Ishikawa (cell line): ENCODE measurements around the gene NBPF4.

Experiments
- EP300 ChIP-seq: IDR thresholded peaks from 2 replicates; pipeline ENCODE4 v1.6.1; 2012; ENCODE audit warnings: borderline replicate concordance
- FOXM1 ChIP-seq: IDR thresholded peaks from 2 replicates; pipeline ENCODE4 v1.6.1; 2012; ENCODE audit warnings: low read depth, borderline replicate concordance
- TAF1 ChIP-seq: IDR thresholded peaks from 2 replicates; pipeline ENCODE4 v1.6.1; 2012; ENCODE audit warnings: low read depth, mild to moderate bottlenecking
- TF ChIP-seq, protein P1 (sequence below): IDR thresholded peaks from 2 replicates; pipeline ENCODE4 v1.6.1; 2012
- TF ChIP-seq, protein P2 (sequence below): IDR thresholded peaks from 2 replicates; pipeline ENCODE4 v1.6.1; 2012; ENCODE audit warnings: low read depth, mild to moderate bottlenecking

DNA sequence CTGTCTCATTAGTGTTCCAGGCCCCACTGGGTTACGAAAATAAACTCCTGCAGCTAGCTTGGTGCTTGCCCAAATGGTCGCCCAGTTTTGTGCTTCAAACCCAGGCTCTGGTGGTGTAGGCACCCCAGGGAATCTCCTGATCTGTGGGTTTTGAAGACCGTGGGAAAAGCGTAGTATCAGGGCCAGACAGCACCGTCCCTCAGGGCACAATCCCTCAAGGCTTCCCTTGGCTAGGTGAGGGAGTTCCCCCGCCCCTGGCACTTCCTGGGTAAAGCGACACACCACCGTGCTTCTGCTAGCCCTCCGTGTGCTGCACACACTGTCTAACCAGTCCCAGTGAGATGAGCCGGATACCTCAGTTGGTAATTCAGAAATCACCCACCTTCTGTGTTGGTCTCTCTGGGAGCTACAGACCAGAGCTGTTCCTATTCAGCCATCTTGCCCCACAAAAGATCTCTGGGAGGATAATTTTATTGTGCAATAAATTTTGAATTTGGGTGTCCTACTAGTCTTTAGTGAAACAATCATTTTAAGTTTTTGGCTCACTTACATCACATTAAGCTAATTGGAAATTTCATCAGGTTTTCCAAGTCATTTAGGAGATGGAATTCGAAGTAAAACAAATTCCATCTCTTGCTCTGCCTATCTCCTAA lies 34.3 kb downstream of the NBPF4 start:
- TF ChIP-seq, protein P1, sequence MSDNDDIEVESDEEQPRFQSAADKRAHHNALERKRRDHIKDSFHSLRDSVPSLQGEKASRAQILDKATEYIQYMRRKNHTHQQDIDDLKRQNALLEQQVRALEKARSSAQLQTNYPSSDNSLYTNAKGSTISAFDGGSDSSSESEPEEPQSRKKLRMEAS, result no peak
- TF ChIP-seq, protein P2, sequence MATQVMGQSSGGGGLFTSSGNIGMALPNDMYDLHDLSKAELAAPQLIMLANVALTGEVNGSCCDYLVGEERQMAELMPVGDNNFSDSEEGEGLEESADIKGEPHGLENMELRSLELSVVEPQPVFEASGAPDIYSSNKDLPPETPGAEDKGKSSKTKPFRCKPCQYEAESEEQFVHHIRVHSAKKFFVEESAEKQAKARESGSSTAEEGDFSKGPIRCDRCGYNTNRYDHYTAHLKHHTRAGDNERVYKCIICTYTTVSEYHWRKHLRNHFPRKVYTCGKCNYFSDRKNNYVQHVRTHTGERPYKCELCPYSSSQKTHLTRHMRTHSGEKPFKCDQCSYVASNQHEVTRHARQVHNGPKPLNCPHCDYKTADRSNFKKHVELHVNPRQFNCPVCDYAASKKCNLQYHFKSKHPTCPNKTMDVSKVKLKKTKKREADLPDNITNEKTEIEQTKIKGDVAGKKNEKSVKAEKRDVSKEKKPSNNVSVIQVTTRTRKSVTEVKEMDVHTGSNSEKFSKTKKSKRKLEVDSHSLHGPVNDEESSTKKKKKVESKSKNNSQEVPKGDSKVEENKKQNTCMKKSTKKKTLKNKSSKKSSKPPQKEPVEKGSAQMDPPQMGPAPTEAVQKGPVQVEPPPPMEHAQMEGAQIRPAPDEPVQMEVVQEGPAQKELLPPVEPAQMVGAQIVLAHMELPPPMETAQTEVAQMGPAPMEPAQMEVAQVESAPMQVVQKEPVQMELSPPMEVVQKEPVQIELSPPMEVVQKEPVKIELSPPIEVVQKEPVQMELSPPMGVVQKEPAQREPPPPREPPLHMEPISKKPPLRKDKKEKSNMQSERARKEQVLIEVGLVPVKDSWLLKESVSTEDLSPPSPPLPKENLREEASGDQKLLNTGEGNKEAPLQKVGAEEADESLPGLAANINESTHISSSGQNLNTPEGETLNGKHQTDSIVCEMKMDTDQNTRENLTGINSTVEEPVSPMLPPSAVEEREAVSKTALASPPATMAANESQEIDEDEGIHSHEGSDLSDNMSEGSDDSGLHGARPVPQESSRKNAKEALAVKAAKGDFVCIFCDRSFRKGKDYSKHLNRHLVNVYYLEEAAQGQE, result no peak
- TF ChIP-seq TAF1 (no peak), EP300 (no peak), FOXM1 (no peak)
